Measurements from ENCODE around the gene DHH.

The DHH gene

GRCh38 chr12:49048953-49049352, 45.6 kb downstream of the DHH start:
- no peak for DNase-seq

GRCh38 chr12:49046129-49046895, 48.3 kb downstream of the DHH start:
- no peak for DNase-seq

- DNase-seq = no peak
These were observed 49.9 kb downstream of the DHH start for GRCh38 chr12:49044660-49045059.

GRCh38 chr12:49043856-49044258, 50.7 kb downstream of the DHH start:
- peak; percentile 85 for DNase-seq

GRCh38 chr12:49043241-49043640, 51.4 kb downstream of the DHH start:
- no peak for DNase-seq

- no peak for DNase-seq
These were observed 52.6 kb downstream of the DHH start for GRCh38 chr12:49041881-49042484.

- DNase-seq = no peak
These were observed 53.3 kb downstream of the DHH start for GRCh38 chr12:49041036-49041880.

- DNase-seq = no peak
These were observed 54.2 kb downstream of the DHH start for GRCh38 chr12:49040364-49040855.

- no peak for DNase-seq
These were observed 54.9 kb downstream of the DHH start for GRCh38 chr12:49039421-49040363.

- DNase-seq = no peak
These were observed 56.2 kb downstream of the DHH start for GRCh38 chr12:49038291-49038955.

- DNase-seq = no peak
These were observed 56.7 kb downstream of the DHH start for GRCh38 chr12:49037947-49038237.

- no peak for DNase-seq
These were observed 57.3 kb downstream of the DHH start for GRCh38 chr12:49037111-49037946.
